ENCODE measurements around the gene ACSS1.

ACSS1 gene

DNA sequence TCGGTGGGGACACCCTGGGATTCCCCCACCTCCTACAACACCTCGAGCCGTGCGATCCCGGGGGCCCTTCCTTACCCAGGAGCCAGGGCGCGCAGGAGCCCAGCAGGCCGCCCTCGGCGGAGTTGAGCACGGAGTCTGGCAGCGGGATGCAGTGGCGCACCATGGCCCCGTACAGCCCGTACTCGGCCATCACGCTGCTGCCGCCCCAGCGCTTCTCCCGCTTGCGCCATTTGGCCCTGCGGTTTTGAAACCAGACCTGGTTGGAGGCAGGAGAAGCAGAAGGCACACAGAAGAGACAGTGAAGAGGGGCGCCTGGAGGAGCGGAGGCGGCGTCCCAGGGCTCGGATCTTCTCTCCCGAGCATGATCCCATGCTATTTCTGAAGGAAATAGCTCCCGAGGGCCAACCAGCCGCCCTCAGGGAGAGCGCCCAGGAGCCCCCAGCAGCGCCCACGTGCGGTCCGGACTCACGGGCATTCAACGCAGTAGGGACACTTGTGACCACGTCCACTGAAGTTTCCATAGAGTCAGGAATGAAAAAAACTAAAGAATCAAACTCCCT, 19.8 kb upstream of the ACSS1 start:
- DNase-seq: peak; percentile 52

DNA sequence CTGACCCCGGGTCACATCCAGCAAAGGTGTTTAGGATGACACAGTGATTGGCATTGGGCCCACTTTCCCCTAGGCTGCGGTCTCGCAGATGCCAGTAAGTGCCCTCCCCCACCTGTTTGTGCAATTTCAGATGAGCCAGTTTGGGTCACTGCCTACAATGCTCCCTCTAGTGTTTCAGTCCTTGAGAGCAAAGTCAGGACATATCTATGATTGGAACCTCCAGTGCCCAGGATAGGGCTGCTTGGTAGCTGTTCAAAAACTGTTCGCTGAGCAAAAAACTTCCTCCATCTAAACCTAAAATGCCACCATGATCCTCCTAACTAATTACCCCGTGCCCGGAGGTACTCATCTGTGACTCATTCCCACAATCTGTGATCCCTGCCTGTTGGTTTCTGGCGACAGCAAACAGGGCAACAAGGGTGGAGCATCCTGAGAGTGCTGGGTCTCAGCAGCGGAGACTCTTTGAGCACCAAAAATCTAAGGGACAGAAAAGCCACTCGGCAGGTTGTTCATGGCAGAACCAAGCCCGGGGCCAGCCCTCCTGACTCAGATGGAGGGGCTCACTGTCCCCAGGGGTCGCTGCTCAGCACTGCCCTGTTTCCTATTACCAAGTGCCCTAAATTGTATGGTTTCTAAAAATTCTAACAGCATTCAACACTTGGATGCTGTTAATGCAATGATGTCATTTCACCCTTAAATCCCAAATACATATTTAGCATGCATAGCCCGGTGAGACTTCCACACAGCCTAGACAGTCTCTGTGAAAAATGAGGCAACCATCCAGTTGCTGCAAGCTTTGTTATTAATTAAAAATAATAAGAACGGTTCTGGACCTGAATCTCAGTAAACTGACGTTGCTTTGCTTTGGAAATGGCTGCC, 19.0 kb upstream of the ACSS1 start:
- peak; percentile 69 for DNase-seq

DNA sequence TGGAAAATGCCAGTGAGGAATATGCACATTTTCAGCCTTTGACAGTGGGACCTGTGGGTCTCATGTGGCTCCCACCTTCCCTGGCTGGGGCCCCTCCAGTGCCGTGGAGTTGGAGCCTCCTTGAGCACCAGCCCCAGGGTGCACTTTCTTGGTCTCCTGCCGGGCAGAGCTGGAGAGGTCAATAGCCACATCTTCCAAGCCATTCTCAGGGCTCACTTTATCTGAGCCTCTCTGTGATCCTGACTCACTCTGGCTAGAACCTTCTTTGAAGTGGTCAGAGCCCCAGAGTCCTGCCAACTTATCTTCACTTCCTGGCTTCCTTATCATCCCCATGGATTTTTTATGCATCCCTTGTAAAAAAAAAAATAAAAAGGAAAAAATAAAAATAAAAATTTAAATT, 18.3 kb upstream of the ACSS1 start:
- no peak for DNase-seq

- no peak for DNase-seq
These were observed 15.6 kb upstream of the ACSS1 start for GRCh38 chr20:25073544-25073943.

DNA sequence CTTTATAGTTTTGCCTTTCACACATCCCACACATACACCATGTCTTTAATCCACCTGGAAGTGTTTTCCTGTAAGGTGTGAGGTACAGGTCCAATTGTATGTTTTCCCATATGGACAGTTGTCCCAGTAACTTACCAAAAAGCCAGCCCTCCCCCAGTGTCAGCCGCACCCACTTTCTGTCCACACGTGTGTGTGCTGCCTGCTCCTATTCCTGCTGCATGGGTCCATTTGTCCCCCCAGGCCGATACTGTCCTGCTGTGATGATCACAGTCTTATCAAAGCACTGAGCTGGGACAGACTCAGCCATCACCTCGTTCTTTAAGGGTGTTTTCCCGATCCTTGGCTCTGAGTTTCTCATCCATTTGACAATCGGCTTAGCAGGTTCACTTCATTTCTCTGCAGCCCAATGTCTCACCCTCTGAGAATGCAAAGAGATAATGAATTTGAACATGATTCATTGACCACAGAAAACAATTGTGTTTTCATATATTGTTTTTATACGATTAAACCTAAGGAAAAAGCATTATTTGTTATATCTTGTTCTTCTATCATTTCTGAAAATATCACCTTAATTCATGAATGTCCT, 14.4 kb upstream of the ACSS1 start:
- DNase-seq: no peak

DNA sequence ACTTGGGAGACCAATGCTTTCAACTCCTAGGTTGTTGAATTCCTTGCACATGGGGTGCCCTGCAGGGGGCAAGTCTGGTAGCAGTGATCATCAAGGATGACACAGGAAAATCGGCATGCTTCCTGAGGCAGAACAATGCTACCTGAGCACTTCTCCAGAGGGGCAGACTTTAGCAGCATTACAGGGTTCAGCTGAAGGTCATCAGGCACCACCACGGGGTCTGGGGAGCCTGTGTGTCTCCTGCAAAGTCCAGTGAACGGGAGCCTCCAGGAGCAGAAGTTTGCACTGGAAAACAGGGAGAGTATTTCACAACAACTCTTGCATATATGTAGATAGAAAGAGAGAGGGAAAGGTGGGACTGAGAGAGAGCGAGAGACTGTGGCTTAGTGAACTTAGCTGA, 13.8 kb upstream of the ACSS1 start:
- no peak for DNase-seq

DNA sequence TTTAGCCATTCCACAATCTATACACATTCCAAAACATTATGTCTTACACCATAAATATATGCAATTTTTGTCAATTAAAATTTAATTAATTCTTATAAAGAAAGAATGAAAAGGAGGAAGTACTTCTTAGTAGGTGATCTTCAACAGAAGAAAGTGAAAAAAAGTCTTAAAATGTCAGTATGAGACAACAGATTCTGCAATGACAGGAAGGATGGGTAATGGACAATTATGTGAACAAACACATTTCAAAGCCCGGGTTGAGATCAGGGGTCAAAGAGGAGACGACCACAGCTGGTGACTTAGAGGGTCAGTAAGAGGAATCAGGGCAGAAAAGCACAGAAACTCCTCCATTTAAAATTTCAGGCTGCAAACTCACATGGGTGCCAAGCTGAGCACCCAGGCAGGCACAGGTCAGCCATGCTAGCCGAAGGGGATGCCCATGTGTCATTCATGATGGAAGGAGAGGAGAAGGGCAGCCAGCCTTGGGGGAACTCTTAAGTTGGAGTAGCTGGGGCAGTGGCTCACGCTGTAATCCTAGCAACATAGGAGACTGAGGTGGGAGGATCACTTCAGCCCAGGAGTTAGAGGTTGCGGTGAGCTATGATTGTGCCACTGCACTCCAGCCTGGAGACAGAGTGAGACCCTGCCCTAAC, 13.0 kb upstream of the ACSS1 start:
- DNase-seq: no peak

- no peak for DNase-seq
These were observed 9.4 kb upstream of the ACSS1 start for GRCh38 chr20:25067102-25067987.

DNA sequence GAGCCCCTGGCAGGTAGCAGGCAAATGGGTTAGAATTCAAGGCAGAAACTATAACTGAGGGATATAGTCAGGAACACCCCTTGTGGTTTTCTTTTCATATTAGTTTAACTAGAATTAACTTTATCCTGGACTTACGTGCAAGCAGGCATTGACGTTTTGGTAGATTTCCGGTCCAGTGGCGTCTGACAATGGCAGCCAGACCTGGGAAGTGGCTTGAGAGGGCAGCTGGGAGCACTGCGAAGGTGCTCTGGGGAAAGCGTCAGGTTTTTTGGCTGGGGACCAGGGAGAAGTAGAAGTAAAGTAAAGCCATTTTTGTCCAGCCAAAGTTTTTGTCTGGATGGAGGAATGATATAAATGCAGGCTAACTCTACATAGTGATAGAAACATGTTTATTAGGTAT, 8.4 kb upstream of the ACSS1 start:
- DNase-seq: peak; percentile 17

DNA sequence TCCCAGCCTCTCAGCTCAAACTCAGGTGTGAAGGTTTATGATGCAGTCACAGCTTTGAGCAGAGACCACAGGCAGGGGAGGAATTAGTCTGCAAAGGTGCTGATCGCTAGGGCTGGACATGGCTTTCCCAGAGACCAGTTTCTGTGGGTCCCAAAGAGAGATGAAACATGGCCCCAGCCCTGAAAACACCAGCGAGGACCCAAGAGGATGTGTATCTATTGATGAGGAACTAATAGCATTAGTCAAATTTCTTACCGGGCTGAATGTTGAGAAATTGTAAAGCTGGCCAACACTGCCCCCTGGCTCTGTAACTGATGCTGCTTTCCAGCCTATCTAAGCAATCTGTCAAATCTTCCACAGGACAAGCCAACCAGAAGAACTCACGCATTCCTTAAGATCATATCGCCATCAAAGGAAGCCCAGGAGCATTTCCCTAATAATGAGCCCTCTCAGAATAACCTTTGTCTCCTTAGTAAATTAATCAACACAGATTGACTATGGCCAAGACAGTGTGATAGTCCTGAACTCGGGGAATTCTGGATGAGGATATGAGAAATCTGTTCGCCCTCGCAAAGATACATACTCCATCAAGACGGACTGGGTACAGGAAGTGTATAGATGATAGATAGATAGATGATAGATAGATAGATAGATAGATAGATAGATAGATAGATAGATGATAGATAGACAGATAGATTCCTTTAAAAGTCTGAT, 7.8 kb upstream of the ACSS1 start:
- DNase-seq: peak; percentile 82

DNA sequence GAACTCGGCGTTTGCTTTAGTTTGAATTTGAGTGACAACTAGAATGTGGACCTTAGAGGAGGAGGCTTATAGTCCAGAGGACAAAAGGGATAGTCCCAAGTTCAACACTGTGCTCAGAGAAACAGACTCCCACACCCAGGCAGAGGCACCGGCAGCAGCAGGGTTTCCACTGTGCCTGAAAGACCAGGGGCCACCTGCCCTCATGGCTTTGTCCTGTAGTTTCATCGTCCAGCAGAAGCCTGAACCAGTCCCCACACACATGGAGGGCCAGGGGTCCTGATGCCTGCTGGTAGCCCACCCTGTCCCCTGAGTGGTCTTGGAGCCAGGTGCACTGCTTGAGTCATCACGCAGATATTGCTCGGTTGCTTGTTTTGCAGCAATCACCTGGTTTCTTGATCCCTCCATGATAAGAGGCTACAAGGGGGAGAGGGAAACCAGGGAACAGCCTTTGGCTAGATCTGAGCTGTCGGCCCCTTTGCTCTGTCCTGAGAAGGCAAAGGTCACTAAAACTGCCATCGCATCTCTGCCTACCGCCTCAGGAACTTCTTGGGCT, 7.2 kb upstream of the ACSS1 start:
- DNase-seq: no peak

DNA sequence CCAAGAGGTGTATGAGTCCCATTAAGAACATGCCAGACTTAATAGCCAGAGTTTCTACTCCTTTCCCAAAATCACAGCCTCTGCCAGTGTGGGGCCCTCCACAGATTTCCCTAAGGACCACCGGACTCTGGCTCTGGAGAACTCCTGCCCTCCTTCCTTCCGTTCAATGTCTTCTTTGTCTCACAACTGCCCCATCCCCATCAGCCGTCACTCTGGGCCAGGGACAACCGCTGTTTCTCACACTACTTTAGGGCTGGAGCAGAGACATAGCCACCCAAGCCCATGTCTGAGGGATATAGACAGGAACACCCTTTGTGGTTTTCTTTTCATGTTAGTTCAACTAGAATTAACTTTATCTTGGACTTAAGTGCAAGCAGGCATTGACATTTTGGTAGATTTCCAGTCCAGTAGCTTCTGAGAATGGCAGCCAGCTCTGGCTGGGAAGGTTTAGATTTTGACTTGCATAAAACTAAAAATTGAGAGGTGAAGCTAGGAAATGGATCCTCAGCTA, 6.7 kb upstream of the ACSS1 start:
- peak; percentile 76 for DNase-seq

DNA sequence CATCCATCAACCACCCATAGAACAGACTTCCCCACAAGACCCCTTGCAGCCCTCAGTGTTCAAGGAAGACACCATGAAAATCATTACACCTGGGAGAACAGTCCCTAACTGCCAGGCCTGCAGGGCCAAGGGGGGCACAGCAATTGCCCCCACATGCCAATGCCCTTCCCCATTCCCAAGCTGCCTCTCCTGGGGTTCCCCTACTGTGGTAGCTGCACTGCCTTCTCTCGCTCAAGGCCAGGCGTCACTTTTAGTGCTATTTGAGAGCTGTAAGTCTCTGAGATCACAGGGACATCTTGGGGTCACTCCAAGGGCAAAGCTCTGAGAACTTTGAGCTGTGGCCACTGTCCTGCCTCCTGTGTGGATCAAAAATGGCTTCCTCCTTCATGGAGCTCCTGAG, 6.0 kb upstream of the ACSS1 start:
- DNase-seq: no peak

DNA sequence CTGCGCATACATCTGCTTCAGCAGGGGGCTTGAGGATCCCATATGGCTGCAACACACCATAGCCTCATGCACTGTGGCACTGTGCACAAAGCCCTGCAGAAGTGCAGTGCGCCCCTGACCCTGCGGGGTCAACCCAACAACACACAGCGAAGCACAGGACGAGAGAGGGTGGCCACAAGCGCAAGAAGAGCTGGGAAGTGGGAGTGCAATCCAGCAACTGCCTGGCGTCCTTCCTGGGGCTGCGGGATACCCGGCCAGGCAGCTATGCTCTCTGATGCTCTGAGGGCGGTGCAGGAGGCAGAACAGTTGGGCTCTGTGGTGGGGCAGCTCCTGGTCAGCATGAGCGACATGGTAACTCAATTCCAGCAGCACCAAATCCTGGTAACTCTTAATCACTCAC, 5.6 kb upstream of the ACSS1 start:
- no peak for DNase-seq

DNA sequence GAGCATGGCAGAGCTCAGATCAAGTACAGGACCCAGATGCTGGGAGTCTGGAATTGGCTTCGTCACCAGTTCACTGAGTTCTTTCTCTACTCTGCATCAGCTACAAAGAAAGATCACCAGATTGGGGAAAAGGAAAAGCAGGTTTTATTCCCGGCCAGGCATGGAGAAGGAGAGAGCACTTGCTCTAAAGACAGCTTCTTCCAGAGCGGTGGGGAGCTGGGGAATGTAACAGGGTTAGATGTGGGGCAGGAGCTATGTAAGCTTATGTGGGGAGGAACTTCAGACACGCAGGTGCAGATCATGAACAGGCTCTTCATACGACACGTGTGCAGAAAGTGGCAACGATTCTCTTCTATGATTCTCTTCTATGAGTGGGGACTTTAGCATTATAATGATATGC, 4.9 kb upstream of the ACSS1 start:
- no peak for DNase-seq

- DNase-seq: no peak
These were observed 4.0 kb upstream of the ACSS1 start for GRCh38 chr20:25061821-25062530.

GRCh38 chr20:25061103-25061799, 3.3 kb upstream of the ACSS1 start:
- no peak for DNase-seq

- DNase-seq: no peak
These were observed 2.0 kb upstream of the ACSS1 start for GRCh38 chr20:25059866-25060465.

All from hematopoietic multipotent progenitor cell treated with erythropoietin and hydrocortisone succinate and interleukin-3 and kit ligand, for 4 days (in vitro differentiated cells).